ENCODE results near the gene UCHL3. TPM values are rescaled to one million over a fixed set of nuclear protein-coding genes. Genes with fewer than 3 reads are reported as not detected.
A peak's percentile ranks its signal among the peaks of the same experiment; 100 is the strongest.
"Not testable (repeated sequence)": the region's sequence is repeated elsewhere in the genome, so short reads cannot be mapped to it uniquely, and the experiment has no call there.

UCHL3 gene
- total and polyA plus RNA-seq, 4 donors: 10.3 to 38.3 (median 29.0) TPM

- Histone ChIP-seq H3K9me3 (ENCODE audit: control insufficient read depth in 4 of 4, insufficient read depth in 3 of 4, low read length in 3 of 4) (no peaks in the 10 kb centered on the region), H3K9ac (ENCODE audit: insufficient read depth in 1 of 2, low read length in 2 of 2) (no peak overlapping the region), H3K27ac (ENCODE audit: low read depth in 1 of 2, low read length in 1 of 2) (no peak overlapping the region), H3K4me1 (ENCODE audit: control insufficient read depth in 5 of 5, insufficient read depth in 5 of 5, low read length in 5 of 5) (peaks cover 0 to 7% (median 4%) of the 10 kb centered on the region in 5 donors), H3K36me3 (ENCODE audit: control insufficient read depth in 4 of 4, insufficient read depth in 4 of 4, low read length in 4 of 4) (no peaks in the 10 kb centered on the region), H3K27me3 (ENCODE audit: control insufficient read depth in 3 of 3, insufficient read depth in 3 of 3, low read length in 2 of 3) (no peaks in the 10 kb centered on the region), H3K4me3 (no peak overlapping the region)
- DNase-seq (peak; percentile 22 to 76 (median 64)), ATAC-seq (ENCODE audit: insufficient read depth, low FRiP score) (no peak)
- no peak for TF ChIP-seq CTCF (IDR thresholded peaks at IDR 0.05; ENCODE audit: control extremely low read depth, extremely low read depth)
- 78 to 80% methylated on average over 10 of the region's 10 CpGs for WGBS, 2 donors
Observed at GRCh38 chr13:75544681-75545330, 4.8 kb upstream of the UCHL3 start.

GRCh38 chr13:75545386-75545785 is 4.2 kb upstream of the UCHL3 start:
- not testable (repeated sequence) for H3K27me3 ChIP-seq (ENCODE audit: control insufficient read depth in 3 of 3, insufficient read depth in 3 of 3, low read length in 2 of 3); DNase-seq; H3K27ac ChIP-seq (ENCODE audit: low read depth in 1 of 2, low read length in 1 of 2); H3K9me3 ChIP-seq (ENCODE audit: control insufficient read depth in 4 of 4, insufficient read depth in 3 of 4, low read length in 3 of 4); H3K36me3 ChIP-seq (ENCODE audit: control insufficient read depth in 4 of 4, insufficient read depth in 4 of 4, low read length in 4 of 4); H3K9ac ChIP-seq (ENCODE audit: insufficient read depth in 1 of 2, low read length in 2 of 2); ATAC-seq (ENCODE audit: insufficient read depth, low FRiP score); H3K4me3 ChIP-seq
- H3K4me1 ChIP-seq (ENCODE audit: control insufficient read depth in 5 of 5, insufficient read depth in 5 of 5, low read length in 5 of 5): peaks cover 1 to 12% (median 5%) of the 10 kb centered on the region in 5 donors
- 89 to 94% methylated on average over 14 of the region's 14 CpGs for WGBS, 2 donors

- H3K36me3 ChIP-seq (ENCODE audit: control insufficient read depth in 4 of 4, insufficient read depth in 4 of 4, low read length in 4 of 4): no peaks in the 10 kb centered on the region
- ATAC-seq (ENCODE audit: insufficient read depth, low FRiP score) (no peak), DNase-seq (no peak)
- H3K9ac ChIP-seq (ENCODE audit: insufficient read depth in 1 of 2, low read length in 2 of 2): no peak overlapping the region
- TF ChIP-seq CTCF (IDR thresholded peaks at IDR 0.05; ENCODE audit: control extremely low read depth, extremely low read depth): no peak
- no peaks in the 10 kb centered on the region for H3K9me3 ChIP-seq (ENCODE audit: control insufficient read depth in 4 of 4, insufficient read depth in 3 of 4, low read length in 3 of 4)
- peaks cover 1 to 18% (median 9%) of the 10 kb centered on the region in 5 donors for H3K4me1 ChIP-seq (ENCODE audit: control insufficient read depth in 5 of 5, insufficient read depth in 5 of 5, low read length in 5 of 5)
- no peak overlapping the region for H3K4me3 ChIP-seq
- H3K27ac ChIP-seq (ENCODE audit: low read depth in 1 of 2, low read length in 1 of 2): no peak overlapping the region
- WGBS, 2 donors: 88 to 94% methylated on average over 3 of the region's 3 CpGs
- H3K27me3 ChIP-seq (ENCODE audit: control insufficient read depth in 3 of 3, insufficient read depth in 3 of 3, low read length in 2 of 3): no peaks in the 10 kb centered on the region
Observed at GRCh38 chr13:75547917-75548316, 1.7 kb upstream of the UCHL3 start.

- Histone ChIP-seq H3K4me3 (peak overlapping the region; percentile 100), H3K9me3 (ENCODE audit: control insufficient read depth in 4 of 4, insufficient read depth in 3 of 4, low read length in 3 of 4) (no peaks in the 10 kb centered on the region), H3K4me1 (ENCODE audit: control insufficient read depth in 5 of 5, insufficient read depth in 5 of 5, low read length in 5 of 5) (peaks cover 1 to 18% (median 9%) of the 10 kb centered on the region in 5 donors), H3K36me3 (ENCODE audit: control insufficient read depth in 4 of 4, insufficient read depth in 4 of 4, low read length in 4 of 4) (peaks cover 0 to 2% (median 0%) of the 10 kb centered on the region in 4 donors), H3K9ac (ENCODE audit: insufficient read depth in 1 of 2, low read length in 2 of 2) (peak overlapping the region; percentile 55 to 71), H3K27ac (ENCODE audit: low read depth in 1 of 2, low read length in 1 of 2) (peak overlapping the region in 1 of 2 donors; percentile 90), H3K27me3 (ENCODE audit: control insufficient read depth in 3 of 3, insufficient read depth in 3 of 3, low read length in 2 of 3) (no peaks in the 10 kb centered on the region)
- DNase-seq: peak; percentile 56 to 67 (median 64)
- WGBS, 2 donors: 2 to 4% methylated on average over 10 of the region's 10 CpGs
- ATAC-seq (ENCODE audit: insufficient read depth, low FRiP score): no peak
- no peak for TF ChIP-seq CTCF (IDR thresholded peaks at IDR 0.05; ENCODE audit: control extremely low read depth, extremely low read depth)
Observed at GRCh38 chr13:75550159-75550567, 572 bp downstream of the UCHL3 start.
